Ramos (cell line): ENCODE results near the gene PLPP4.

Experiments used
- in situ Hi-C: fragments of 300-500 bp; cut with MboI; formaldehyde crosslinking; loops from one replicate; pipeline ENCODE4 v1.14.3; 2022; ENCODE audit warnings: low sequenced_read_pairs; ENCODE audit not compliant: unreplicated experiment

PLPP4 gene

GRCh38 chr10:120562956-120563355, 105.9 kb downstream of the PLPP4 start:
- in situ Hi-C loops: no loop called here

- in situ Hi-C loops: no loop called here
These were observed 113.4 kb downstream of the PLPP4 start for GRCh38 chr10:120570418-120570817.

GRCh38 chr10:120571266-120571665, 114.2 kb downstream of the PLPP4 start:
- in situ Hi-C loops: no loop called here

GRCh38 chr10:120572307-120572706, 115.3 kb downstream of the PLPP4 start:
- in situ Hi-C loops: no loop called here

GRCh38 chr10:120573355-120573754, 116.3 kb downstream of the PLPP4 start:
- in situ Hi-C loops: no loop called here

GRCh38 chr10:120574981-120575380, 118.0 kb downstream of the PLPP4 start:
- in situ Hi-C loops: no loop called here

- in situ Hi-C loops: no loop called here
These were observed 118.4 kb downstream of the PLPP4 start for GRCh38 chr10:120575411-120575810.

GRCh38 chr10:120578134-120578533, 121.1 kb downstream of the PLPP4 start:
- in situ Hi-C loops: no loop called here

GRCh38 chr10:120578890-120579289, 121.9 kb downstream of the PLPP4 start:
- in situ Hi-C loops: no loop called here

- in situ Hi-C loops: no loop called here
These were observed 124.2 kb downstream of the PLPP4 start for GRCh38 chr10:120580918-120581895.

GRCh38 chr10:120582753-120583152, 125.7 kb downstream of the PLPP4 start:
- in situ Hi-C loops: no loop called here

GRCh38 chr10:120583424-120584108, 126.5 kb downstream of the PLPP4 start:
- in situ Hi-C loops: no loop called here

GRCh38 chr10:120584786-120585185, 127.8 kb downstream of the PLPP4 start:
- in situ Hi-C loops: no loop called here

GRCh38 chr10:120586471-120586872, 129.4 kb downstream of the PLPP4 start:
- in situ Hi-C loops: no loop called here

- in situ Hi-C loops: no loop called here
These were observed 130.0 kb downstream of the PLPP4 start for GRCh38 chr10:120587061-120587460.

- in situ Hi-C loops: no loop called here
These were observed 131.3 kb downstream of the PLPP4 start for GRCh38 chr10:120588311-120588710.

- in situ Hi-C loops: no loop called here
These were observed 136.7 kb downstream of the PLPP4 start for GRCh38 chr10:120593693-120594092.

- in situ Hi-C loops: no loop called here
These were observed 140.9 kb downstream of the PLPP4 start for GRCh38 chr10:120597902-120598301.

- in situ Hi-C loops: no loop called here
These were observed 141.4 kb downstream of the PLPP4 start for GRCh38 chr10:120598386-120598785.

- in situ Hi-C loops: no loop called here
These were observed 142.2 kb downstream of the PLPP4 start for GRCh38 chr10:120599200-120599724.
